ENCODE data around the gene DDX56.
"Not testable (repeated sequence)": the region's sequence is repeated elsewhere in the genome, so short reads cannot be mapped to it uniquely, and the experiment has no call there.

DDX56 gene

GRCh38 chr7:44563171-44563679 is 10.5 kb downstream of the DDX56 start:
- DNase-seq (ENCODE audit: low spot score): no peak

DNA sequence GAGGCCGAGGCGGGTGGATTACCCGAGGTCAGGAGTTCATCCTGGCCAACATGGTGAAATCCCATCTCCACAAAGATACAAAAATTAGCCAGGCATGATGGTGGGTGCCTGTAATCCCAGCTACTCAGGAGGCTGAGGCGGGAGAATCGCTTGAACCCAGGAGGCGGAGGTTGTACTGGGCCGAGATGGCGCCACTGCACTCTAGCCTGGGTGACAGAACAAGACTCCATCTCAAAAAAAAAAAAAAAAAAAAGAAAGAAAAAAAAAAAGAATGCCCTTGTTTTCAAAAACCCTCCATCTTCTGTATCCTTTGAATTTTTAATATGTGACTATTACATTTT is 11.1 kb downstream of the DDX56 start:
- not testable (repeated sequence) for DNase-seq (ENCODE audit: low spot score)

DNA sequence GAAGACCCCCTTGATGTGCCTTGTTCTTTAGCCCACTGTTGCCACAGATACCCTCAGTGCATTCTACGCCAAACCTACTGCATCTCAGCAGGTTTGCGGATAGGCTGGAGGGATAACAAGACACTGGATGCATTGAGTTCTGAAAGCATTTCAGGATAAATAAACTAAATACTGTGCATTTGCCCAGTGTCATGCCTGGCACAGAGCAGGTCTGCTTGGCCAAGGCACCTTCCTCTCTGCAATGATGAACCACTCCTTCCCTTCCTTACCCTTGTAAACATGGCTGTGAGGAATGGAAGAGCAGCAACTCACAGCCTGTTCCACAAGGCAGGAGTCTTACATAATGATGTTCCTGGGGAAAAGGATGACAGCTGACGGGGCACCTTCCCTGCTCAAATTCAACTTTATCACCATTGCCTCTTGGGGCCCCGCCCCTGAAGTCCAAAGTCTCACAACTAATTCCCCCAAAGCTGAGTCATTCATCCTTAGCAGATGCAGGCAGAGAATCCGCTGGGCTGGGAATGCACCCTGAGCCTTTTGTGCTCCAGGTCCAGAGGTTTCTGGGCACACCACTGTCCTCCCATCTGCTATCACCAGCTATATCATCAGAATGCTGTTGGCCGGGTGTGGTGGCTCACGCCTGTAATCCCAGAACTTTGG is 11.6 kb downstream of the DDX56 start:
- no peak for DNase-seq (ENCODE audit: low spot score)

DNA sequence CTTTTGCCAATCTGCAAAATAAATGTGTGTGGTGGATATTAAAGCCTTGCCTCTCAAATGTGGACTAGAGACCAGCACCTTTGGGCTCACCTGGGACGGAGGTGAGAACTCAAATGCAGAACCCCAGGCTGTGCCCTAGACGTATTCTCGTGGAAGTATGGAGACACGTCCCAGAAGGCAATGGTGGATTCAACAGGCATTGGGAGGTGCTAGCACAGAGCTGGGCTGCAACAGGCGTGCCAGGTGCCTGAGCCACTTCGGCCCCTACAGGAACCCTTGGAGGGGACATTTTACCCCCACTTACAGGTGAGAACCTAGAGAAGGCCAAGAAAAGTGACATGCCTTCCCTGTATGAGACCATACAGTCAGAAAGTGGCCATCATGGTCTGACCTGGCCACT is 12.2 kb downstream of the DDX56 start:
- DNase-seq (ENCODE audit: low spot score): no peak

GRCh38 chr7:44559485-44559884 is 14.2 kb downstream of the DDX56 start:
- no peak for DNase-seq (ENCODE audit: low spot score)

GRCh38 chr7:44557485-44557884 is 16.2 kb downstream of the DDX56 start:
- no peak for DNase-seq (ENCODE audit: low spot score)

GRCh38 chr7:44555350-44555749 is 18.4 kb downstream of the DDX56 start:
- DNase-seq (ENCODE audit: low spot score): no peak

GRCh38 chr7:44552473-44553005 is 21.2 kb downstream of the DDX56 start:
- not testable (repeated sequence) for DNase-seq (ENCODE audit: low spot score)

- DNase-seq (ENCODE audit: low spot score): no peak
Measured at GRCh38 chr7:44549457-44549856, 24.3 kb downstream of the DDX56 start.

DNA sequence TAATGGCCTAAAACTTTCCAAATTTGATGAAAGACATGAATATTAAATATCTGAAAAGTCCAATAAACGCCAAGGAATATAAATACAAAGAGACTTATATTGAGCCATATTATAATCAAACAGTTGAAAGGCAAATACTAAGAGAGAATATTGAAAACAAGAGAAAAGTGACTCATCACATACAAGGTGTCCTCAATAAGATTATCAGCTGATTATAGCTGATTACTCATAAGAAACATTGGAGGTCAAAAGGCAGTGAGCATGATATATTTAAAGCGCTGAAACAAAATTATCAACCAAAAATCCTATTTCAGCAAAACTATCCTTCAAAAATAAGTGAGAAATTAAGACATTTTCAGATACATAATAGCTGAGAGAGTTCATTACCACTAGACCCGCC is 24.8 kb downstream of the DDX56 start:
- no peak for DNase-seq (ENCODE audit: low spot score)

DNA sequence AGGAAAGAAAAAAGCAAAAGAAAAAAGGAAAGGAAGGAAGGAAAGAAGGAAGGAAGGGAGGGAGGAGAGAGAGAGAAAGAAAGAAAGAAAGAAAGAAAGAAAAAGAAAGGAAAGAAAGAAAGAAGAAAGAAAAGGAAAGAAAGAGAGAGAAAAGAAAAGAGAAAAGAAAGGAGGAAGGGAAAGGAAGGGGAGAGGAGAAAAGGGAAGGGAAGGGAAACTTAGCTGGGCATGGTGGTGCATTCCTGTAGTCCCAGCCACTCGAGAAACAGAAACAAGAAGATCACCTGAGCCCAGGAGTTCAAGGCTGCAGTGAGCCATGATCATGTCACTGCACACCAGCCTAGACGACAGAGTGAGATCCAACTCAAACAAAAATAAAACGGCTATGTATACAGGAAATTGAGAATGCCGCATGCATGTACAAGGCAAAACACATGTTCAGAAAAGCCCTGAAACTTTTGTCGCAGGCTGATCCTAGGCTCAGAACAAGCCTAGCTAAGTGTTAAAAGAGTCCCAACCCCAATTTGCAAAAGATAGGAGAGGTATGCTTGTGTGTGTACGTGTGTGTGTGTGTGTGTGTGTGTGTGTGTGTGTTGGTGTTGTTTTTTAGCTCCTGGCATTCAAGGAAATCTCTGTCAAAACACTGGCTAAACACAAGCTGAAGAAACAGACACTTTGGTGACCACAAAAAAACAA is 26.0 kb downstream of the DDX56 start:
- no peak for DNase-seq (ENCODE audit: low spot score)

GRCh38 chr7:44541876-44542610 is 31.7 kb downstream of the DDX56 start:
- DNase-seq (ENCODE audit: low spot score): no peak

DNA sequence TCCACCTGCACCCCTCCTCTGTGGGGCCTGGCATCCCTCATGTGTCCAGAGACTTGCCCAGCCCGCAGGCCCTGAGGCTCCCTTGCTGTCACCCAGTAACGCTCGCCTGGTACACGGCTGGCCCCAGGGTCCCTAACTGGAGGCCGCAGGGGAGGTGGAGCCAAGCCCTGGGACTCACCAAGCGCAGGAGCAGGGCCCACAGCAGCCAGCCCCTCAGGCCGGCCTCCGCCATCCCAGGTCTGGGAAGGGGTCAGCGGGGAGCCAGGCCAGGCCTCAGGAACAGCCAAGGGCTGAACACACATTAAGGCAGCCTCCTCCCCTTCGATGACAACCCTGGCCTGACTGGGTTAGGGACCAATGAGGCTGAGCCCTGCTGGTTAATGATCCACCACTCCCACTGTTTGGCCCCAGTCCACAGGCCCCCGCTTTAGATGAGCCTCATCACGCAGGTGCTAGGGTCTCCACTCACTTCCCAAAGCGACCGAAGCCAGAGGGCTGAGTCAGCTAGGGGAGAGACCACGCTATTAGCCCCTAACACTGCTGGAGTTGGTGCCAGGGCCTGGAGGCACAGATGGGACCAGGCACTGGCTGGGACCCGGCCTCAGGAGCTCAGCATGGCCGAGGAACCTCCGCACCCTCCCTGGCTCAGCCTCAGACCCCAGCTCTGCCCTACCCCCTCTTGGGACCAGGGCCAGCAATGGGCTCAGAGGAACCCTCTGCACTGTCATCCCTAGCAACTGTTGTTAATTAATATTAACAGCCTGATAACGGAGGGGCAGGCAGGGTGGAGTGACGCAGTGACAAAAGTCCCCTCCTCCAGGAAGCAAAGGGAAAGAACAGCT is 32.5 kb downstream of the DDX56 start, which contains the start of gene NPC1L1:
Gene NPC1L1 (minus strand): TSS at position 303 of the 842 bp plus-strand sequence. CDS start 71 bp downstream, at position 232.
- DNase-seq (ENCODE audit: low spot score): no peak

DNA sequence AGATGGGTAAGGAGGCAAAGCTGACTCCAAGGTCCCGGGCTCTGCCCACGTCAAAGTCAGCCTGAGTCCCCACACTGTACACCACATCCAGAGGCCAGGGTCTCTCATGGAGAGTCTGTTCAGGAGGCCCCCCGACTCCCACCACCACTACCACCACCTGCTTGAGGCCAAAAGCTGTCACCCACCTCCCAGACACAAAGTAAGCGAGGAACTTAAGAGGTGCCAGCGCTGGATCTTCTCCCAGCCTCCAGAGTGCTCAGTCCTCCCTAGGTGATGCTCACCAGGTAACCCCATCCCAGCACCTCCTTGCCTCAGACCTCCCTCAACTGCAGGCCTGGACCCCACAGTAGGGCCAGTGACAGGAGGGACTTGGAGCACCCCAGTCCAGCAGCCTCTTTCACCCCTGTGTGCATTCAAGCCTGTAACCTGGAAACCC is 33.1 kb downstream of the DDX56 start:
- DNase-seq (ENCODE audit: low spot score): no peak

DNA sequence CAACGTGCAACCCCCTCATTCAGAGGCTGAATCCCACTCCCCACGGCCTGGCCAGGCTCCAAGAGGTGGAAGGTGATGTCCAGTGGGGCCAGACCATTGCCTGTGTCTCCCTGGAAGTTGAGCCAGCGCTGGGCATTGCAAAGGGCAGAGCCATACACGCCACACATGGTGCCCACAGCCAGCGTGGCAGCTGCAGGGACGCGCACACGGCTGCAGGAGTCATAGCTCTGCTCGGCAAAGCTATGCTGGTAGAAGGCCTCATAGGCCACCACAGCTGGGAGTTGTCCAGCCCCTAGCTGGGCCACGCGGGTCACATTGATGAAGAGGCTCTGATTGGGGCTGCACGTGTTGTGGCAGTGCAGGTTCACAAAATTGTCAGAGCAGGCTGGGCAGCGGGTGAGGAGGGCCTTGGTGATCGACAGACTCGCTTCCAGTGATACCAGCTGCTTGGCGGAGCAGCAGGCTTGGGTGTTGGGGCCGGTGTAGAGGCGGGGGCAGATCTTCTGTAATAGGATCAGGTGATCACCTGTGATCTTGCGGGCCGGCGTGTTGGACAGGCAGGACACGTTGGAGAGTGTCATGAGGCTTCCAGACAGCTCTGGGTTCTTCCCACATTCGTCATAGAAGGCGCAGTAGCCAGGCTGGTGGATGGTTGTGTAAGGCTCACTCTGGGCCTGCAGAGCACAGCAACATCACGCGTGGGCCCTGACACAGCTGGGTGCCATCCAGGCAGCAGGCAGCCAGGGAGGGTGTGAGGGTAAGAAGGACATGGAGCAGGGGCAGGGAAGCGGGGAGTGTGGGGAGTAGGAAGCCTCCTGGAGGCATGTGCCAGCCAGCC is 33.8 kb downstream of the DDX56 start:
- no peak for DNase-seq (ENCODE audit: low spot score)

GRCh38 chr7:44538798-44539668 is 34.7 kb downstream of the DDX56 start:
- DNase-seq (ENCODE audit: low spot score): no peak

GRCh38 chr7:44538093-44538797 is 35.5 kb downstream of the DDX56 start:
- no peak for DNase-seq (ENCODE audit: low spot score)

- no peak for DNase-seq (ENCODE audit: low spot score)
Measured at GRCh38 chr7:44537442-44537841, 36.3 kb downstream of the DDX56 start.

DNA sequence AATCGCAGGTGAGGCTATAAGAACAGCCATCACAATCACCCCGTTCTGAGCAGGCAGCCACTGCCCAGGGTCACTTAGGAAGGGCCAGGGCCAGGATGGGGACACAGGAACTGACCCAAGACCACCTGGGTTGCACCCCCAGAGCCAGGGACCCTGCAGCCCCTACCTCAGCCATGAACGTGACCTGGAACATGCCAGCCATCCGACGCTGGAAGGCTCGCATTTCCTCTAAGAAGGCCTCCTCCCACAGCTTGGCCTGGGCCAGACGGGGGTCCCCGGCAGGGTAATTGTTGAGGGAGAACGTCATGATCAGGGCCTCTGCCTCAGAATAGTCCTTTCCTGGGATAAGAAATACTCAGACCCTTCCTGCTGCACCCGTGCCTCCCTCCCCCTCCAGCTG is 37.6 kb downstream of the DDX56 start:
- DNase-seq (ENCODE audit: low spot score): no peak
